GM19193 (cell line): Measurements from ENCODE around the gene PKN2.

Experiments used
- POLR2A ChIP-seq: IDR thresholded peaks from 4 replicates; pipeline ENCODE4 v1.6.1; 2011; ENCODE audit not compliant: insufficient read depth, insufficient read length; ENCODE audit errors: extremely low read depth

Gene PKN2

GRCh38 chr1:88700425-88701013 is 16.4 kb downstream of the PKN2 start:
- TF ChIP-seq POLR2A, result no peak

DNA sequence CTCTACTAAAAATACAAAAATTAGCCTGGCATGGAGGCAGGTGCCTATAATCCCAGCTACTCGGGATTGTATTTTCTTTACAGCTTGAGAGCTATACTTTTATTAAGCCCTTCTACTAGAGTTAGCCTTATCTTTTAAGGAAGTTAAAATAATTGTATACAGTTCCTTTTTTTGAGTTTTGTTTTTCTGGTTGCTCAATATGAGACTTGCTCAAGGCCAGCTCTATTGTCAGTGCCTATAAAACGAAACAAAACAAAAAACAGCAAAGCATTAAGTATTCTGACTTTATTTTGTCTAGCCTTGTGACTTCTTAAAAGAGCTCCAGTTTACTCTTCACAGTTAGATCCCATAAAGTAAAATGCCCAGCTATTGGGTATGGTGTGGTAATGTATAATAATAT is 17.2 kb downstream of the PKN2 start:
- TF ChIP-seq POLR2A, result no peak

- no peak for TF ChIP-seq POLR2A
Observed at GRCh38 chr1:88708011-88708410, 23.9 kb downstream of the PKN2 start.

- TF ChIP-seq POLR2A, result no peak
Observed at GRCh38 chr1:88722492-88722891, 38.4 kb downstream of the PKN2 start.

DNA sequence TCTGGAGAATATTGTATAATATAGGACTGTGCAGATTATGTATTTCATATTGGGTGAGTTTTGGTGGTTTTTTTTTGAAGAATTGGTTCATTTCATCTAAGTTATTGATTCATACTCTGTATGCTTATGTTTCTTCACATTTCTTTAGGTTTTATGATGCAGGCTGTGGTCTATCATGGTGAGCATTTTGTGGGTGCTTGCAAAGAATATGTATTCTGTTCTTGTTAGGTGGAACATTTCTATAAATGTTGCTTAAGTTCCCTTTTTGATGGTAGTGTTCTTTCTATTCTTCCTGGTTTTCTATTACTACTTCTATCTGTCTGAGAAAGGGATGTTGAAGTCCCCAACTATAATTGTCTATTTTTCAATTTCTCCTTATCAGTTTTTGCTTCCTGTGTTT is 42.6 kb downstream of the PKN2 start:
- no peak for TF ChIP-seq POLR2A

DNA sequence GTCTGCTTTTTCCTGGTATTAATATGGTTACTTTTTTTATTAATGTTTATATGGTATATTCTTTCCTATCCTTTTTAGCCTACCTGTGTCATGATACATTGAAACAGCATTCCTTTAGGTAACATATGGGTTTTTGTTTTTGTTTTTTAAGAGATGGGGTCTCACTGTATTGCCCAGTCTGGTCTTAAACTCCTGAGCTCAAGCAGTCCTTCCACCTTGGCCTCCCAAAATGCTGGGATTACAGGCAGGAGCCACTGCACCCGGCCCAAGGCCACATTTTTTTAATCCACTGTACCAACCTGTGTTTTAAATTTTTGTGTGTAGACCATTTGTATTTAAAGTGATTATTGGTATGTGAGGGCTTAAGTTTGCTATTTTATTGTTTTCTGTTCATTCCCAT is 43.1 kb downstream of the PKN2 start:
- TF ChIP-seq POLR2A, result no peak

- TF ChIP-seq POLR2A, result no peak
Observed at GRCh38 chr1:88729297-88729696, 45.2 kb downstream of the PKN2 start.

GRCh38 chr1:88730132-88730675 is 46.1 kb downstream of the PKN2 start:
- TF ChIP-seq POLR2A, result no peak

DNA sequence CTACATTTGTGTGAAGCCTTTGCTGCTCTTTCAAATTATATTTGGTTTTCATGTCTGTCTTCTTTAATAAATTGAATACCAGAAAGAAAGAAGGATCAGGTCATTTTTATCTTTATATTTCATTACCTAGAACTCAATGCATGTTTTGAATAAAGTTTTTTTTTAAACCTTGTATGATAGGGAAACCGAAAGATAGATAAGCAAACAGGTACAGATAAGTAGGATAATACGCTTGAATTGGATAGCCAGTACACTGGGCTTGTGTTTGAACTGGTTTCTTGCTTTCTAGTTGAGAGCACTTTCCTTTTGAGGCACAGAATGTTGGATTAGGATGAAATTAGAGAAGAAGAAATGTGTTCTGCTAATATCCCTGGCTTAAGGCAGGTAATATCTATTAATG is 46.9 kb downstream of the PKN2 start:
- no peak for TF ChIP-seq POLR2A

DNA sequence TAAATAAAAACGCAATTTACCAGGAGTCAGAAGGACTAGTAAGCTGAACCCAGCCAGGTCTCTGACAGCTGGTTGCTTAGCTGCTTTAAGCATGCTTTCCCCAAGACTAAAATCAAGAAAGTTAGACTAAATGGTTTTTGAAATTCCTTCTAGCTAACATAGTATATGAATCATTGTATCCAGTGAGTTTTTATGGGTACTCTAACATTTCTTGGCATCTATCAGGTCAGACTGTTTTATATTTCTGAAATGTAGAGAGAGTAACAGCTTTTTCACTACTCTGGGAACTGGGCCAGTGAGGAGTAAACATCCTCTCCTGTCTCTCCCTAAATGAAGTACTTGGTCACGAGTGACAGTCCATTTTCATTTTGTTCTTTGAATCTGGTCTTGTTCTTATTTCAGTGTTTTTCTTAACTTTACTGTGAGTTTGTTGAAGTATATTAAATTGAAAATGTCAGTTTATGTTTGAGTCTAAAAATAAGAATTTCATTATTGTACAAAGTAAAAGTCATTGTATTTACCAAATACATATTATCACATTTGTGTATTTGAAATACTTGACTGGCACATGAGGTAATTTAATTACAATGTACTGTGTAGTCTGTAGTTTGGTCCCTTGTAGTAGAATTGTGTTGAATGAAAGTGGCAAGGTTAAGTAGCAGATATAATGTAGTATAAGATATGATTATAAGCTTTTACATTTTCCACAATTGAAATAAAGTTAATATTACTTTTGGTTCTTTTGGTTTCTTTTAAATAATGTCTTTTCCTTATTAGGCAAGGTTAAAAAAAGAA is 47.6 kb downstream of the PKN2 start:
- no peak for TF ChIP-seq POLR2A

DNA sequence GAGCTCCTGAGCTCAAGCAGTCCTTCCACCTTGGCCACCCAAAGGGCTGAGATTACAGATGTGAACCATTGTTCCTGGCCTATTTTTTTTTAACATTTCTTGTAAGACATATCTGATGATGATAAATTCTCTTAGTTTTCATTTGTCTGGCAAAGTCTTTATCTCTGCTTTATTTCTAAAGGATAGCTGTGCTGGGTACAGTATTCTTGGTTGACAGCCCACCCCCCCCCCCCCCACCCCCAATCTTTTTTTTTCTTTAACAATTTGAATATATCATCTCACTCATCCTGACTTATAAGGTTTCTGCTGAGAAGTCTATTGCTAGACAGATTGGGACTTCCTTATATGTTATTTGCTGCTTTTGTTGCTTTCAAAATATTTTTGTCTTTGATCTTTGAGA is 51.3 kb downstream of the PKN2 start:
- no peak for TF ChIP-seq POLR2A

GRCh38 chr1:88735909-88736308 is 51.8 kb downstream of the PKN2 start:
- no peak for TF ChIP-seq POLR2A

DNA sequence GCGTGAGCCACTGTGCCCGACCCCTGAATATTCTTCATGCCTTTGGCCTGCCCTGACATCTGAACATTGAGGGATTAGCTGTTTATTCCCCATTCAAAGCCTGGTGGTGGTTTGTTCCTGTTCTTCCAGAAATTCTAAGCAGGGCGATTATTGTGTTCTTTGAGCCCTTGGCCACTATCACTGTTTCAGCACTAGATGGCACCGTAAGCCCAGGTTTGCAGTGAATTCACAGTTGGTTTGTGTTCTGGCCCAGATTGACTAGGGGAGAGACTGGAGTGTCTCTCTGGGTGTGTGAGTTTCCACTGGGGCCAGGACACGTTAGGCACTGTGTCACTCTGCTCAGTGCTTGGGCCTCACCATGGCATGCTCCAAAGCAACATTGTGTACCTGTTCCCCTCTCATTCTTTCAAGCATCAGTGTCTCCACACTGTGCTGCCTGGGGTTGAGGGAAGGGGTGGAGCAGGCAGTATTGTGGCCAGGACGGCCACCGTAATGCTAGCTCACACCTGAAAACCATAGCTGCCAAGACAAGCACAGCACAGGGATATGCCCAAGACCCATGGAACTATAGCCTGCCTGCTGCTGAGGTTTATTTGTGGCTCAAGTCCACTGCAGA is 52.7 kb downstream of the PKN2 start:
- no peak for TF ChIP-seq POLR2A

GRCh38 chr1:88737338-88737927 is 53.4 kb downstream of the PKN2 start:
- no peak for TF ChIP-seq POLR2A

GRCh38 chr1:88740784-88741183 is 56.7 kb downstream of the PKN2 start:
- TF ChIP-seq POLR2A, result no peak
